GM18520 (cell line): ENCODE results near the gene ATG9B.
"Not testable (repeated sequence)": the region's sequence is repeated elsewhere in the genome, so short reads cannot be mapped to it uniquely, and the experiment has no call there.

Source experiments
- ATAC-seq: cut with Tn5 transposase; IDR thresholded peaks from one replicate; pipeline ENCODE4 v1.9.1; 2021; ENCODE audit not compliant: unreplicated experiment

Gene ATG9B

GRCh38 chr7:151018421-151019129, 5.7 kb downstream of the ATG9B start:
- ATAC-seq, result no peak

- ATAC-seq, result no peak
These were observed 6.3 kb downstream of the ATG9B start for GRCh38 chr7:151017953-151018420.

GRCh38 chr7:151017370-151017952, 6.8 kb downstream of the ATG9B start:
- no peak for ATAC-seq

GRCh38 chr7:151016942-151017341, 7.4 kb downstream of the ATG9B start:
- ATAC-seq, result no peak

GRCh38 chr7:151016505-151016904, 7.8 kb downstream of the ATG9B start:
- no peak for ATAC-seq

- no peak for ATAC-seq
These were observed 8.3 kb downstream of the ATG9B start for GRCh38 chr7:151015967-151016366.

- ATAC-seq, result no peak
These were observed 9.3 kb downstream of the ATG9B start for GRCh38 chr7:151014950-151015349.

GRCh38 chr7:151013733-151014497, 10.4 kb downstream of the ATG9B start:
- ATAC-seq, result no peak

GRCh38 chr7:151013356-151013732, 10.9 kb downstream of the ATG9B start:
- ATAC-seq, result no peak

GRCh38 chr7:151012911-151013347, 11.4 kb downstream of the ATG9B start:
- no peak for ATAC-seq

GRCh38 chr7:151012031-151012692, 12.1 kb downstream of the ATG9B start:
- ATAC-seq, result no peak

- not testable (repeated sequence) for ATAC-seq
These were observed 12.7 kb downstream of the ATG9B start for GRCh38 chr7:151011616-151012015.

- no peak for ATAC-seq
These were observed 13.2 kb downstream of the ATG9B start for GRCh38 chr7:151011097-151011409.

GRCh38 chr7:151010307-151011096, 13.8 kb downstream of the ATG9B start:
- ATAC-seq, result no peak

- no peak for ATAC-seq
These were observed 14.3 kb downstream of the ATG9B start for GRCh38 chr7:151010037-151010306.

- ATAC-seq, result no peak
These were observed 14.8 kb downstream of the ATG9B start for GRCh38 chr7:151009327-151010036.

- ATAC-seq, result peak; percentile 72
These were observed 15.6 kb downstream of the ATG9B start for GRCh38 chr7:151008511-151009323.

- no peak for ATAC-seq
These were observed 16.2 kb downstream of the ATG9B start for GRCh38 chr7:151008143-151008510.

- no peak for ATAC-seq
These were observed 16.8 kb downstream of the ATG9B start for GRCh38 chr7:151007469-151007898.
